ENCODE results near the gene KCNMB3.

- TF ChIP-seq CTCF (IDR thresholded peaks at IDR 0.05 in 2 of 3, conservative IDR thresholded peaks at IDR 0.05 in 1 of 3; ENCODE audit: borderline replicate concordance in 1 of 3, insufficient read depth in 1 of 3, low read depth in 2 of 3, low read length in 2 of 3), result no peak
- no peak for TF ChIP-seq POLR2A (IDR thresholded peaks at IDR 0.05; ENCODE audit: borderline replicate concordance, extremely low read depth, insufficient read depth, insufficient read length)
- TF ChIP-seq MAX (IDR thresholded peaks at IDR 0.05), result no peak
- no peak for TF ChIP-seq EZH2 (IDR thresholded peaks at IDR 0.05)
Observed at GRCh38 chr3:179279837-179280236, 28.9 kb upstream of the KCNMB3 start.

Measured in HCT116 (cell line).